Mesendoderm (in vitro differentiated cells): ENCODE results near the gene FRG2.
"Not testable (repeated sequence)": the region's sequence is repeated elsewhere in the genome, so short reads cannot be mapped to it uniquely, and the experiment has no call there.

Experiments
- DNase-seq: peaks from one replicate; pipeline ENCODE4 v3.0.0; 2013
- H2AK5ac ChIP-seq: 2 replicates; pipeline ENCODE4 v1.6.1; 2013; ENCODE audit warnings: low read length, inconsistent platforms
- H2BK120ac ChIP-seq: 2 replicates; pipeline ENCODE4 v1.6.1; 2013; ENCODE audit warnings: low read depth, mild to moderate bottlenecking, low read length, moderate library complexity, mixed read lengths
- H2BK15ac ChIP-seq: replicated peaks from 2 replicates; pipeline ENCODE4 v1.6.1; 2013; ENCODE audit warnings: low read depth, mild to moderate bottlenecking, moderate library complexity
- H2BK5ac ChIP-seq: 2 replicates; pipeline ENCODE4 v1.6.1; 2013; ENCODE audit warnings: low read length, inconsistent platforms
- H3K18ac ChIP-seq: 2 replicates; pipeline ENCODE4 v1.6.1; 2013; ENCODE audit warnings: mild to moderate bottlenecking, low read length, mixed read lengths
- H3K23ac ChIP-seq: one replicate; pipeline ENCODE4 v1.6.1; 2013; ENCODE audit warnings: low read length
- H3K27ac ChIP-seq: 2 replicates; pipeline ENCODE4 v1.5.1; 2013; ENCODE audit warnings: low read depth, mild to moderate bottlenecking, inconsistent platforms, low read length, moderate library complexity
- H3K27me3 ChIP-seq: 2 replicates; pipeline ENCODE4 v1.6.1; 2013; ENCODE audit warnings: low read length, control low read depth, mild to moderate bottlenecking, inconsistent platforms; ENCODE audit not compliant: insufficient read depth, poor library complexity
- H3K36me3 ChIP-seq: 2 replicates; pipeline ENCODE4 v1.6.1; 2013; ENCODE audit warnings: low read length, inconsistent platforms; ENCODE audit not compliant: control insufficient read depth, insufficient read depth
- H3K4ac ChIP-seq: one replicate; pipeline ENCODE4 v1.6.1; 2013; ENCODE audit warnings: low read depth, mild to moderate bottlenecking, low read length, moderate library complexity
- H3K4me1 ChIP-seq: 2 replicates; pipeline ENCODE4 v1.6.1; 2013; ENCODE audit warnings: low read depth, low read length, inconsistent platforms; ENCODE audit not compliant: control insufficient read depth
- H3K4me2 ChIP-seq: 2 replicates; pipeline ENCODE4 v1.6.1; 2013; ENCODE audit warnings: low read length
- H3K4me3 ChIP-seq: 2 replicates; pipeline ENCODE4 v1.5.1; 2013; ENCODE audit warnings: mild to moderate bottlenecking, low read length
- H3K56ac ChIP-seq: one replicate; pipeline ENCODE4 v1.6.1; 2013; ENCODE audit warnings: low read length
- H3K79me1 ChIP-seq: 2 replicates; pipeline ENCODE4 v1.6.1; 2013; ENCODE audit warnings: low read length, inconsistent platforms
- H3K79me2 ChIP-seq: 2 replicates; pipeline ENCODE4 v1.6.1; 2013; ENCODE audit warnings: mild to moderate bottlenecking, low read length; ENCODE audit not compliant: control insufficient read depth, insufficient read depth
- H3K9ac ChIP-seq: 2 replicates; pipeline ENCODE4 v1.6.1; 2013; ENCODE audit warnings: low read length, inconsistent platforms
- H4K5ac ChIP-seq: one replicate; pipeline ENCODE4 v1.6.1; 2013; ENCODE audit warnings: low read length
- H4K8ac ChIP-seq: one replicate; pipeline ENCODE4 v1.6.1; 2013; ENCODE audit warnings: low read depth, mild to moderate bottlenecking, control low read depth, low read length, moderate library complexity
- WGBS: extraction: QIAGEN DNeasy Blood & Tissue Kit; methylation state at CpG from one replicate; pipeline ENCODE4 v1.1.7; 2013; ENCODE audit warnings: low lambda C conversion rate, missing lambda C conversion rate; ENCODE audit not compliant: insufficient coverage; ENCODE audit errors: extremely low coverage; 5-methylcytosine and 5-hydroxymethylcytosine counted together

FRG2 gene

GRCh38 chr4:190014771-190015537 is 12.1 kb downstream of the FRG2 start:
- Histone ChIP-seq H3K4me1 (peaks cover 2% of the 10 kb centered on the region), H3K4me2 (peak overlapping the region; percentile 58), H3K79me1 (no peaks in the 10 kb centered on the region), H4K8ac (peak overlapping the region; percentile 43), H3K79me2 (no peaks in the 10 kb centered on the region), H4K5ac (no peak overlapping the region), H3K36me3 (no peaks in the 10 kb centered on the region), H3K9ac (peak overlapping the region; percentile 61), H3K56ac (peak overlapping the region; percentile 82), H3K4me3 (peak overlapping the region; percentile 32), H2AK5ac (no peak overlapping the region), H2BK15ac (no peak overlapping the region), H3K27me3 (peaks cover 41% of the 10 kb centered on the region), H3K4ac (no peak overlapping the region), H2BK5ac (no peak overlapping the region), H2BK120ac (no peak overlapping the region), H3K27ac (no peak overlapping the region), H3K18ac (peak overlapping the region; percentile 62), H3K23ac (no peak overlapping the region)
- DNase-seq, result peak; percentile 67
- WGBS, result no CpG with 5 or more reads among the region's 76 CpGs

GRCh38 chr4:189989941-189990340 is 37.1 kb downstream of the FRG2 start:
- not testable (repeated sequence) for H4K8ac ChIP-seq, H3K27ac ChIP-seq, H3K27me3 ChIP-seq, H4K5ac ChIP-seq, H2BK15ac ChIP-seq, H3K23ac ChIP-seq, H3K4me1 ChIP-seq, H3K79me1 ChIP-seq, H2AK5ac ChIP-seq, H3K56ac ChIP-seq, H3K18ac ChIP-seq, H3K4me3 ChIP-seq, H3K36me3 ChIP-seq, H3K79me2 ChIP-seq, H2BK5ac ChIP-seq, H3K4ac ChIP-seq, H3K9ac ChIP-seq, H3K4me2 ChIP-seq, H2BK120ac ChIP-seq, DNase-seq
- WGBS, result no CpG with 5 or more reads among the region's 3 CpGs

- H2BK15ac ChIP-seq, result no peak overlapping the region
- H3K79me2 ChIP-seq, result no peaks in the 10 kb centered on the region
- H3K56ac ChIP-seq, result no peak overlapping the region
- H3K4ac ChIP-seq, result no peak overlapping the region
- no peaks in the 10 kb centered on the region for H3K79me1 ChIP-seq
- H3K9ac ChIP-seq, result no peak overlapping the region
- H3K4me3 ChIP-seq, result no peak overlapping the region
- no peaks in the 10 kb centered on the region for H3K36me3 ChIP-seq
- H3K27me3 ChIP-seq, result no peaks in the 10 kb centered on the region
- no CpG with 5 or more reads among the region's 3 CpGs for WGBS
- no peak overlapping the region for H2AK5ac ChIP-seq
- no peak overlapping the region for H3K27ac ChIP-seq
- H3K18ac ChIP-seq, result no peak overlapping the region
- no peaks in the 10 kb centered on the region for H3K4me1 ChIP-seq
- DNase-seq, result no peak
- no peak overlapping the region for H3K23ac ChIP-seq
- H3K4me2 ChIP-seq, result no peak overlapping the region
- H4K8ac ChIP-seq, result no peak overlapping the region
- H2BK120ac ChIP-seq, result no peak overlapping the region
- no peak overlapping the region for H4K5ac ChIP-seq
- H2BK5ac ChIP-seq, result no peak overlapping the region
Measured at GRCh38 chr4:189988877-189989431, 38.1 kb downstream of the FRG2 start.

GRCh38 chr4:189985651-189986243 is 41.3 kb downstream of the FRG2 start:
- H4K8ac ChIP-seq, H2AK5ac ChIP-seq, H2BK120ac ChIP-seq, H3K4me2 ChIP-seq, H3K36me3 ChIP-seq, H3K4me3 ChIP-seq, H2BK15ac ChIP-seq, H3K79me1 ChIP-seq, H3K18ac ChIP-seq, H3K9ac ChIP-seq, H3K4ac ChIP-seq, H3K23ac ChIP-seq, H3K56ac ChIP-seq, H4K5ac ChIP-seq, DNase-seq, H2BK5ac ChIP-seq, H3K27me3 ChIP-seq, H3K27ac ChIP-seq, H3K79me2 ChIP-seq, H3K4me1 ChIP-seq: not testable (repeated sequence)
- no CpG with 5 or more reads among the region's 4 CpGs for WGBS

GRCh38 chr4:189984661-189985060 is 42.4 kb downstream of the FRG2 start:
- H3K79me1 ChIP-seq, H3K27me3 ChIP-seq, H3K36me3 ChIP-seq, DNase-seq, H3K23ac ChIP-seq, H3K4ac ChIP-seq, H3K4me1 ChIP-seq, H2AK5ac ChIP-seq, H3K9ac ChIP-seq, H2BK5ac ChIP-seq, H2BK120ac ChIP-seq, H3K79me2 ChIP-seq, H2BK15ac ChIP-seq, H3K4me2 ChIP-seq, H4K8ac ChIP-seq, H3K27ac ChIP-seq, H4K5ac ChIP-seq, H3K56ac ChIP-seq, H3K18ac ChIP-seq, H3K4me3 ChIP-seq: not testable (repeated sequence)
- WGBS, result no CpG with 5 or more reads among the region's 31 CpGs
